Glomerular visceral epithelial cell (primary cell): Measurements from ENCODE around the gene DTX2.
"Not testable (repeated sequence)": the region's sequence is repeated elsewhere in the genome, so short reads cannot be mapped to it uniquely, and the experiment has no call there.

Source experiments
- DNase-seq: peaks from one replicate; pipeline ENCODE4 v3.0.0-alpha.2; 2016; ENCODE audit errors: extremely low spot score

The DTX2 gene

GRCh38 chr7:76461464-76462101 is at the start of gene DTX2:
DTX2 (plus strand) TSS chr7:76461709; CDS start chr7:76480510, 18,801 bp downstream.
- not testable (repeated sequence) for DNase-seq

- DNase-seq = no peak
These were observed 49.3 kb upstream of the DTX2 start for GRCh38 chr7:76412249-76412648.

DNA sequence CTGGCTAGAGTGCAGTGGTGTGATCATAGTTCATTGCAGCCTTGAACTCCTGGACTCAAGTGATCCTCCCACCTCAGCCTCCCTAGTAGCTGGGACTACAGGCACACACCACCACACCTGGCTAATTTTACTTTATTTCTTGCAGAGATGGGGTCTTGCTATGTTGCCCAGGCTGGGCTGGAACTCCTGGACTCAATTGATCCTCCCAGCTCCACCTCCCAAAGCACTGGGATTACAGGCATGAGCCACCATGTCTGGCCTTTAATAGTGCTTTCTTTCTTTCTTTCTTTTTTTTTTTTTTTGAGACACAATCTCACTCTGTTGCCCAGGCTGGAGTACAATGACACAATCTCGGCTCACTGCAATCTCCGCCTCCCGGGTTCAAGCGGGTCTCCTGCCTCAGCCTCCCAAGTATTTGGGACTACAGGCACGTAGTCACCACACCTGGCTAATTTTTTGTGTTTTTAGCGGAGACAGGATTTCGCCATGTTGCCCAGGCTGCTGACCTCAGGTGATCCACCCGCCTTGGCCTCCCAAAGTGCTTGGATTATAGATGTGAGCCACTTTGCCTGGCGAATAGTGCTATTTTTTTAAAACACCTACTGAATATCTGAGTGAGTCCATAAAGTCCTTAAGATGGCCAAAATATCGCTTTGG is 43.7 kb upstream of the DTX2 start:
- DNase-seq = not testable (repeated sequence)

- DNase-seq = peak; percentile 98
These were observed 40.4 kb upstream of the DTX2 start for GRCh38 chr7:76421097-76421496.

- DNase-seq = peak; percentile 89
These were observed 37.7 kb upstream of the DTX2 start for GRCh38 chr7:76423666-76424412.

- peak; percentile 43 for DNase-seq
These were observed 36.9 kb upstream of the DTX2 start, which contains the start of gene ZP3 for GRCh38 chr7:76424413-76425111. ZP3 (plus strand) TSS chr7:76424950; CDS start chr7:76424965, 15 bp downstream.

GRCh38 chr7:76425156-76425555 is 36.4 kb upstream of the DTX2 start:
- DNase-seq = peak; percentile 32

DNA sequence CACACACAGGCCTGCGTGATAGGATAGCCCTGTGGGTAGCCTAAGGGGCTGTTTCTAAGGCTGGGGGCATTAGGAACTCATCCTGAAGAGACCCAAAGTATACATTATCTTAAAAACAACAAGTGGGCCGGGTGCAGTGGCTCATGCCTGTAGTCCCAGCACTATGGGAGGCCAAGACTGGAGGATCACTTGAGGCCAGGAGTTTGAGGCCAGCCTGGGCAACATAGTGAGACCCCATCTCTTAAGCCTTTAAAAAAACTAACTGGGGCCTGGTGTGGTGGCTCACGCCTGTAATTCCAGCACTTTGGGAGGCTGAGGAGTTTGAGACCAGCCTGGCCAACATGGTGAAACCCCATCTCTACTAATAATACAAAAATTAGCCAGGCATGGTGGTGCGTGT is 36.0 kb upstream of the DTX2 start:
- DNase-seq = not testable (repeated sequence)

DNA sequence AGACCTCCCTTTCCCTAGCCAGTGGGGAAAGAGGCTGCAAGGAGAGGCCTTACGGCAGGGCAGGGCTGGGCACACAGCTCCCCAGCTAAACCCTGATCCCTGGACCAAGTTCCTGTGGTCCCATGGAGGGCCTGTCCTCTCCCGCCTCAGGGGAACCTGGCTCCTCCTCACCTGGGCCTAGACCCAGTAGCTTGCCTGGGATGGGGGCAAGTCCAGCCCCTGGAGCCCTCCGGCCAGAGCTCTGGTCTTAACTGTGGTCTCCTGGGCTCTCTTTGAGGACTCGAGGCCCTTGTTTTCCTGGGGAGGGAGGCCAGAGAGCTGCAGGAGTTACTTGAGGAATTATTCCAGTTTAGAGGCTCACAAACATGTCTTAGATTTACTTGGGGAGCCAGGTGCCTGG is 35.3 kb upstream of the DTX2 start:
- no peak for DNase-seq

GRCh38 chr7:76427635-76428034 is 33.9 kb upstream of the DTX2 start:
- no peak for DNase-seq

GRCh38 chr7:76428149-76428823 is 33.2 kb upstream of the DTX2 start:
- DNase-seq = no peak

DNA sequence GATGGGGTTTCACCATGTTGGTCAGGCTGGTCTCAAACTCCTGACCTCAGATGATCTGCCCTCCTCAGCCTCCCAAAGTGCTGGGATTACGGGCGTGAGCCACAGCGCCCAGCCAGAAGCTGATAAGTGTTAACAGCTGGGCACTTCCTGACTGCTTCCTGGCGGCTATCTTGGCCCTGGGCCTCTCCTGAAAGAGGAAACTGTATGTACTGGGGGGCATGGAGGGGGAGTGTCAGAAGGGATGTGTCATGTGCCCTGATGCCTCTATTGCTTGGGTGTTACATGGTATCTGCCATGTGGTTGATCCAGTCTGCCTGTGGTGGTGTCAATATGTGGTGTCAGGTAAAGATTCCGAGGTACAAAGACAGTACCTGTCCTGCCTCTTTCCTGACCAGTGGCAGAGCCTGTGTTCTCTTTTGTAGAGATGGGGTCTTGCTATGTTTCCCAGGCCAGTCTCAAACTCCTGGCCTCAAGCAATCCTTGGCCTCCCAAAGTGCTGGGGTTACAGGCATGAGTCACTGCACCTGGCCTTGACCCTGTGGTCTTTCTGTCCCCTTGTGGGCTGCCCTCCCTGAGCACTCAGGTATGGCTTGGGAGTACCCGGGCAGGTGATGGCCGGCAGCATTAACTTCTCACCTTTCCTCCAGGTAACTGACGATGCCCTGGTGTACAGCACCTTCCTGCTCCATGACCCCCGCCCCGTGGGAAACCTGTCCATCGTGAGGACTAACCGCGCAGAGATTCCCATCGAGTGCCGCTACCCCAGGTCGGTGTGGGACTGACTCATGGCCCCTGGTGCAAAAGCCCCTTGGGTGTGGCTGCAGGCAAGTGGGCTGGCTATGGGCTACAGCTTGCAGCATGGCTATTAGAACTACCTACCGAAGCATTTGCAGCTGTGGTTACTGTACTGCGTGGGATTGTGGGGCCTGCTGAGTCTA is 32.4 kb upstream of the DTX2 start:
- peak; percentile 24 for DNase-seq

GRCh38 chr7:76430211-76430610 is 31.3 kb upstream of the DTX2 start:
- no peak for DNase-seq

GRCh38 chr7:76430836-76431235 is 30.7 kb upstream of the DTX2 start:
- no peak for DNase-seq

DNA sequence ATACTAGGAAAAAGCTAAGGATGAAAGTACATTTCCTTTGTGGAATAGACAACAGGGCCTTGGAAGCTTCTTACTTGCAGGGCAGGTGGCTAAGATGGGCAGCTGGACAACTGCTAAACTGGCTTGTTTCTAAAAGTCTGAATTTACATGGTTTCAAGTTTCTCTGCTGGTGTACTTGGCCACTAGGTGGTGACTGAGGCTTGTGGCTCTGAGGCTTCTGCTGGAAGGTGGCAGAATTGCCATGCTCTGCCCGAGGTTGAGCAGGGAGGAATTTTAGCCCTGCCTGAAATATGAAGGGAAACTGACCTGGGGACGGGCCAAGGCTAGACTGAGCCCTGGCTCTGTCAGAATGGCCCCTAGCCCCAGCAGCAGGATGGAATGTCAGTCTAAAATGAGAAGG is 23.6 kb upstream of the DTX2 start:
- peak; percentile 86 for DNase-seq

DNA sequence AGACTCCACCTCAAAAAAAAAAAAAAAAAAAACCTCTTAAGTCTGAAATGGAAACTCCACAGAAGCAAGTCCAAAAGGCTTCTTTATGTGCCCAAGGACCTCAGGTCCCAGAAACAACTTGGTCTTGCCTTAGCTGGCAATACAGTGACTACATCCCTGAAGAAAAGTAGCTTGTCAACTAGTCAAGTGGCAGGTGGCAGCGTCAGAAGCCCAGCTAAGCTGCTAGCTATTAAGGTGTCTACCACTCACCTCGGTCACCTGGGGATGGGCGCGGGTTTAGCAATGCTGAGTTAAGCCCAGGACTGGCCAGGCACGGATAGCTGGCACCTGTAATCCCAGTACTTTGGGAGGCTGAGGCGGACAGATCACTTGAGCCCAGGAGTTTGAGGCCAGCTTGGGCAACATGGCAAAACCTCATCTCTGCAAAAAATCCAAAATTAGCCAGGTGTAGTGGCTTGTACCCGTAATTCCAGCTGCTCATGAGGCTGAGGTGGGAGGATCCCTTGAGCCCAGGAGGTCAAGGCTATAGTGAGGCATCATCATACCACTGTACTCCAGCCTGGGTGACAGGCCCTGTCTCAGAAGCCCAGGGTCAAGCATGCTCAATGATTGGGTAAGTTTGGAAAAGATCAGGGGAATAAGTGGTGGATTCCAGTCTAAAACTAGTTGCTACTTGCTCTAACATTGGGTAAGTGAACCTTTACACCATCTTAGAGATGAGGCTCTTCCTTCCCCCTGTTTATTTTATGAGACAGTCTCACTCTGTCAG is 22.2 kb upstream of the DTX2 start:
- DNase-seq = not testable (repeated sequence)

GRCh38 chr7:76440404-76440803 is 21.1 kb upstream of the DTX2 start:
- not testable (repeated sequence) for DNase-seq

GRCh38 chr7:76441792-76442191 is 19.7 kb upstream of the DTX2 start:
- DNase-seq = not testable (repeated sequence)

DNA sequence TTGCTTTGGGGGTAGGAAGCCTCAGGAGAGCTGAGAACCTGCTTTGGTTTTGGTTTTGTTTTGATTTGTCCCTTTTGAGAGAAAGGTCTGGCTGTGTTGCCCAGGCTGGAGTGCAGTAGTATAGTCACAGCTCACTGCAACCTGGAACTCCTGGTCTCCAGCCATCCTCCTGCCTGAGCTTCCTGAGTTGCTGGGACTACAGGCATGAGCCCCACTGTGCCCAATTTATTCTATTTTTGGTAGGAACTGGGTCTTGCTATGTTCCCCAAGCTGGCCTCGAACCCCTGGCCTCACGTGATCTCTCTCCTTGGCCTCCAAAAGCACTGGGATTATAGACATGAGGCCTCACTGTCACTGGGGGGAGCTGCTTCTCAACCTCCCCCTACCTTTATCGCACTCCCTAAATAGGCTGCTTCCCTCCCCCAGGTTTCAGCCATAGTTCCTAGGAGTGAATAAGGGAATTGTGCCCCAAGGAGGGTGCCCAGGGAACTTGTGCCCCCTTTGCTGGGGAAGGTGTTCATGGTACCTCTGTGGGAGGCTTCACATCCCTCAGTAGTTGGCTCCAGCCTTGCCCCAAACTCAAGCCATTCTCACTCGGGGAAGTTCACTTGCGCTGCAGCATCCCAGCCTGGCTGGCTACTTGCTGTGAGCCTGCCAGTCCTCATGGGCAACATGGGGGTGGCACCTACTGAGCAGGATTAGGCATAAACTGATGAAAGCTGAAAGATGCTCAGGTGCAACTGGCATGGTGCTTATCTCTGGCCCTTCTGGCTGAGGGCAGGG is 18.7 kb upstream of the DTX2 start:
- not testable (repeated sequence) for DNase-seq
